ENCODE results near the gene EVX2.

- TF ChIP-seq POLR2A (IDR thresholded peaks at IDR 0.05) (no peak), CTCF (IDR thresholded peaks at IDR 0.05) (no peak), POLR2AphosphoS5 (IDR thresholded peaks at IDR 0.05) (no peak)
These were observed 8.7 kb upstream of the EVX2 start, which contains the start of gene HOXD13 for GRCh38 chr2:176092270-176093144.

Measured in breast epithelium (tissue), 3 donors.